GM12864 (cell line): ENCODE data around the gene ZNF212.
"Not testable (repeated sequence)": the region's sequence is repeated elsewhere in the genome, so short reads cannot be mapped to it uniquely, and the experiment has no call there.

Source experiments
- DNase-seq: peaks from one replicate; pipeline ENCODE4 v3.0.0-alpha.2; 2011; ENCODE audit warnings: low read depth
- H3K4me3 ChIP-seq: 2 replicates; pipeline ENCODE4 v1.5.1; 2011; ENCODE audit warnings: mild to moderate bottlenecking, low read depth, low read length, control low read depth
- TF ChIP-seq, protein P1 (sequence below): IDR thresholded peaks from 2 replicates; pipeline ENCODE4 v1.5.1; 2011; ENCODE audit warnings: low read depth, mild to moderate bottlenecking, moderate library complexity, low read length, control low read depth, inconsistent platforms; ENCODE audit errors: missing control alignments

ZNF212 gene

DNA sequence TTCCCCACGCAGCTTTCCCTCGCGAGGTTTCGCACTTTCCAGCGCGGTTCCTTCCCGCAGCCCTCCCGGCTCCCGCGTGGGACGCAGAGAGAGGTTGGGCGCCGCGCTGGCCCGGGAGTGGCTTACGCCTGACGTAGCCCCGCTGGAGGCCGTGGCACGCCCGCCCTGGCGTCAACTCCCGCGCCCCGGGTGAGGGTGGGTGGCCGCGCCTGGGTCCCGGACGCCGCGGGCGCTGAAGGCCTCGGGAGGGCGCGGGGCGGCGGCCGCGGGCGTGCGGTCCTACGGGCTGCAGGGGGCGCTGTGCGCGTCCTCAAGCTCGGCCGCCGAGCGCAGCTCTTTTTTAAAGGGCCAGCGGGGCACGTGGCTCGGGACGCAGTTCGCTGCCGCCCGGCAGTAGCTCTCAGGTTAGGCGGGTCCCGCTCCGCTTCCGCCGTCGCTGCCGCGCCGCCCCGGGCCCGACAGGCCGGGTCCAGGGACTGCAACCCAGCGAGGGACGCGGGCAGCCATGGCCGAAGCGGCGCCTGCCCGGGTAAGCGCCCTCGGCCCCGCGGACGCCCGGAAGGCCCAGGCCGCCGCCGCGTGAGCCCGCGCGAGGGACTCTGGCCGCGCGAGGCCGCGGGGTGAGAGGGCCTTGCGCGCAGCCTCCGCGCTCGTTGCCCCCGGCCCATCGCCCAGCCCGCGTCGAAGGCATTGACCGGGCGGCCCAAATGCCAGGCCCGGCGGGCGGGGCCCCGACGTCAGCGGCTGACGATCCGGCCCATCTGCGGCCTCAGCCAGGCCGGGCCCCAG lies 22.6 kb downstream of the ZNF212 start, which contains the start of gene ZNF783:
Gene ZNF783 (plus strand): TSS at position 368 of the 789 bp plus-strand sequence. CDS start 138 bp downstream, at position 506.
- DNase-seq, result peak; percentile 72
- TF ChIP-seq, protein P1, sequence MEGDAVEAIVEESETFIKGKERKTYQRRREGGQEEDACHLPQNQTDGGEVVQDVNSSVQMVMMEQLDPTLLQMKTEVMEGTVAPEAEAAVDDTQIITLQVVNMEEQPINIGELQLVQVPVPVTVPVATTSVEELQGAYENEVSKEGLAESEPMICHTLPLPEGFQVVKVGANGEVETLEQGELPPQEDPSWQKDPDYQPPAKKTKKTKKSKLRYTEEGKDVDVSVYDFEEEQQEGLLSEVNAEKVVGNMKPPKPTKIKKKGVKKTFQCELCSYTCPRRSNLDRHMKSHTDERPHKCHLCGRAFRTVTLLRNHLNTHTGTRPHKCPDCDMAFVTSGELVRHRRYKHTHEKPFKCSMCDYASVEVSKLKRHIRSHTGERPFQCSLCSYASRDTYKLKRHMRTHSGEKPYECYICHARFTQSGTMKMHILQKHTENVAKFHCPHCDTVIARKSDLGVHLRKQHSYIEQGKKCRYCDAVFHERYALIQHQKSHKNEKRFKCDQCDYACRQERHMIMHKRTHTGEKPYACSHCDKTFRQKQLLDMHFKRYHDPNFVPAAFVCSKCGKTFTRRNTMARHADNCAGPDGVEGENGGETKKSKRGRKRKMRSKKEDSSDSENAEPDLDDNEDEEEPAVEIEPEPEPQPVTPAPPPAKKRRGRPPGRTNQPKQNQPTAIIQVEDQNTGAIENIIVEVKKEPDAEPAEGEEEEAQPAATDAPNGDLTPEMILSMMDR, result peak; percentile 72
- H3K4me3 ChIP-seq, result peak within 1 kb of the TSS; percentile 71

DNA sequence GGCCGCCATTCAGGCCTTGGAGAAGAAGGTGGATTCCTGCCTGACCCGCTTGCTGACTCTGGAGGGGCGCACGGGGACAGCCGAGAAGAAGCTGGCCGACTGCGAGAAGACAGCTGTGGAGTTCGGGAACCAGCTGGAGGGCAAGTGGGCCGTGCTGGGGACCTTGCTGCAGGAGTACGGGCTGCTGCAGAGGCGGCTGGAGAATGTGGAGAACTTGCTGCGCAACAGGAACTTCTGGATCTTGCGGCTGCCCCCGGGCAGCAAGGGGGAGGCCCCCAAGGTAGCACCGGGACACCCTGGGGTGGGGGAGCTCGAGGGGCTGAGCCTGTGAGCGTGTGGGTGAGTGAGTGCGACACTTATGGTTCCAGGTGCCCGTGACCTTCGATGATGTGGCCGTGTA lies 27.0 kb downstream of the ZNF212 start:
- no peak for DNase-seq
- TF ChIP-seq, protein P1, result no peak
- no peak overlapping the region for H3K4me3 ChIP-seq

DNA sequence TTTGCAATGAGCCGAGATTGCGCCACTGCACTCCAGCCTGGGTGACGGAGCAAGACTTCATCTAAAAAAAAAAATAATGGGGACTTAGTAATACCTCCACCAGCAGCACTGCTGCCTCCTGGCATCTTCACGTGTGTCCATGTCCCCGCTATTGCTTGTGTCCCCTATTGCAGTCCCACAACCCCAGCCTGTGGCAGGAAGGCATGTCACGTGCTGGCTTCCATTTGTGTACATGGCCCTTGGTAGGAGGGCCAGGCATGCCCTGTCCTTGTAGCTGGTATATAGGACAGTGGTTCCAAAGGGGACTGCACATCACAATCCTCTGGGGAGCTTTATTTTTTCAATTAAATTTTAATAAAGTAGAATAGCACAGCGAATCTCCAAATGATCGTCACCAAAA lies 28.3 kb downstream of the ZNF212 start:
- DNase-seq, result no peak
- H3K4me3 ChIP-seq, result no peak overlapping the region
- TF ChIP-seq, protein P1, result no peak

DNA sequence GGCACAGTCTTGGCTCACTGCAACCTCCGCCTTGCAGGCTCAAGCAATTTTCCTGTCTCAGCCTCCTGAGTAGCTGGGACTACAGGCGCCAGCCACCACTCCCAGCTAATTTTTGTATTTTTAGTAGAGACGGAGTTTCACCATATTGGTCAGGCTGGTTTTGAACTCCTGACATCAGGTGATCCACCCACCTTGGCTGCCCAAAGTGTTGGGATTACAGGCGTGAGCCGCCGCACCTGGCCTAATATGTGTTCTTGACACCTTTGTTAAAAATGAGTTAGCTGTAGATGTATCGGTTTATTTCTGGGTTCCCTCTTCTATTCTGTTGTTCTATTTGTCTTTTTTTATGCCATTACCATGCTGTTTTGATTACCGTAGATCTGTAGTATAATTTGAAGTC lies 35.0 kb downstream of the ZNF212 start:
- not testable (repeated sequence) for H3K4me3 ChIP-seq, DNase-seq

DNA sequence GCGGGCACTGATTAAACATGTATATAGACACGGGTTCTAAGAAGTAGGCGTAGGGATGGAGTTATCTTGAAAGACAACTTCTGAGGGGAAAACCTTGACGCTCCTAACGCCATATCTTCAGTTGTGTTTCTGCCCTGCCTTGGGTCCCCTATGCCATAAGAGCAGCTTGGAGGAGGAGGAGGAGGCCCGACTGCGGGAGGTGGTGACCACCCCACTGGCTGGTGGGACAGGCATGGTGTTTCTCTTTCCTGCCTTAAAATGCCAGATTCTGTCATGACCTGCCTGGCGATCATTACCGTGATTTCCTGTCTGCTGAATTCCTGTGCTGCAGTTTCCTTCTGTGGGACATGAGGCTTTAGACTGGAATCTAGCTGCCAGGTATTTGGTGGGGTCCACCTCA lies 38.4 kb downstream of the ZNF212 start:
- no peak for DNase-seq
- no peak overlapping the region for H3K4me3 ChIP-seq
- TF ChIP-seq, protein P1, result no peak

DNA sequence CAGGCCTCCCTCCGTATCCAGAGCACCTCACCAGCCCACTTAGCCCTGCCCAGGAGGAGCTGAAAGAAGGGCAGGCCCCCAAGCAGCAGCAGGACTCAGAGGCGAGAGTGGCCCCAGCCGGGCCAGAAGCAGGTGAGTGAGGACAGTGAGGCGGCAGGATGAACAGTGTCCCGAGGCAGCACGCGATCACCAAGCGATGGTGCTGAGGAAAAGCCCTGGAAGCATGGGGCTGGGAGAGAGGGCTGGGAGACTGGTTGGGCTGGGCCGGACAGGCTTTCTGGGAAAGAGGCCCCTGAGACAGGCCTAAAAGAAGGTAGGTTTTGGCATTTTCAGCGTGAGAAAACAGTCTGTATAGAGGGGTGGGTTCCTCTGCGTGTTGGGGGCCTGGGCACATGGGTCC lies 38.9 kb downstream of the ZNF212 start:
- TF ChIP-seq, protein P1, result no peak
- no peak overlapping the region for H3K4me3 ChIP-seq
- DNase-seq, result no peak

DNA sequence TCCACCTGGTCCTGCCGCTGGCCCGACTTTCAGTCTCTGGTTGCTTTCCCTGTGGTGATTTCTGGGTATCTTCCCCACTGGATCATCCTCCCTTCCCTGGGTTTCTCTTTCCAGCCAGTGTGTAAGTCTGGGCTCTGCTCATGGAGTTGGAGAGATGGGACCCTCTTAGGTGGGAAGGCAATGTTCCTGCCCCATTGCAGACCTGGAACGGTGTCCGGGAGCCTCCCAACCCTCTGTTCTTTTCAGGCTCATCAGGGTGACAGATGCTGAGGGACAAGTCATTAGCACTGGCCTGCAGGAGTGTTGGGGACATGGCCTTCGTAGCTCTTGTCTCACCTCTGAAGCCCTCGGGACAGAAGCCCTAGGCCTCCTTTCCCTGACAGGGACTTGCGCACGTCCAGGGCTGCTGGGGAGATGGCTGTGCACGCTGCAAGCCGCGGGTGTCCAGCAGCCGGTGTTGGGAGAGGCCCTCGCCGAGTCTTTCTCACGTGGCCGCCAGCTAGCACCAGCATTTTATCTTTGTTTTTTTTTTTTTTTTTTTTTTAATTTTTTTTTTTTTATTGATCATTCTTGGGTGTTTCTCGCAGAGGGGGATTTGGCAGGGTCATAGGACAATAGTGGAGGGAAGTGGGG lies 39.8 kb downstream of the ZNF212 start:
- TF ChIP-seq, protein P1, result no peak
- no peak for DNase-seq
- no peak overlapping the region for H3K4me3 ChIP-seq
